Measurements from ENCODE around the gene MYL10.

Gene MYL10

GRCh38 chr7:101582971-101583370 lies 46.1 kb downstream of the MYL10 start:
- Histone ChIP-seq H3K9me3 (ENCODE audit: insufficient read depth, low read depth, low read length) (no peaks in the 10 kb centered on the region), H3K27me3 (ENCODE audit: insufficient read depth, low read length) (no peaks in the 10 kb centered on the region), H3K4me3 (ENCODE audit: low read length) (no peak overlapping the region), H3K27ac (ENCODE audit: low read depth, low read length) (no peak overlapping the region), H3K9ac (ENCODE audit: low read depth, low read length) (no peak overlapping the region), H3K4me1 (ENCODE audit: insufficient read depth, low read length) (peaks cover 6% of the 10 kb centered on the region), H3K36me3 (ENCODE audit: insufficient read depth, low read length) (no peaks in the 10 kb centered on the region)
- 96% methylated on average over 3 of the region's 3 CpGs for WGBS

GRCh38 chr7:101581891-101582290 lies 47.2 kb downstream of the MYL10 start:
- Histone ChIP-seq H3K4me1 (ENCODE audit: insufficient read depth, low read length) (peaks cover 6% of the 10 kb centered on the region), H3K36me3 (ENCODE audit: insufficient read depth, low read length) (no peaks in the 10 kb centered on the region), H3K9ac (ENCODE audit: low read depth, low read length) (no peak overlapping the region), H3K27ac (ENCODE audit: low read depth, low read length) (no peak overlapping the region), H3K27me3 (ENCODE audit: insufficient read depth, low read length) (no peaks in the 10 kb centered on the region), H3K9me3 (ENCODE audit: insufficient read depth, low read depth, low read length) (peaks cover 4% of the 10 kb centered on the region), H3K4me3 (ENCODE audit: low read length) (no peak overlapping the region)
- 85% methylated on average over 10 of the region's 10 CpGs for WGBS

GRCh38 chr7:101580596-101580995 lies 48.5 kb downstream of the MYL10 start:
- Histone ChIP-seq H3K27me3 (ENCODE audit: insufficient read depth, low read length) (no peaks in the 10 kb centered on the region), H3K9me3 (ENCODE audit: insufficient read depth, low read depth, low read length) (peaks cover 7% of the 10 kb centered on the region), H3K4me3 (ENCODE audit: low read length) (no peak overlapping the region), H3K27ac (ENCODE audit: low read depth, low read length) (no peak overlapping the region), H3K36me3 (ENCODE audit: insufficient read depth, low read length) (no peaks in the 10 kb centered on the region), H3K9ac (ENCODE audit: low read depth, low read length) (no peak overlapping the region), H3K4me1 (ENCODE audit: insufficient read depth, low read length) (peaks cover 10% of the 10 kb centered on the region)
- WGBS = 92% methylated on average over 7 of the region's 7 CpGs

GRCh38 chr7:101578552-101578951 lies 50.5 kb downstream of the MYL10 start:
- Histone ChIP-seq H3K9me3 (ENCODE audit: insufficient read depth, low read depth, low read length) (peaks cover 10% of the 10 kb centered on the region), H3K36me3 (ENCODE audit: insufficient read depth, low read length) (no peaks in the 10 kb centered on the region), H3K27ac (ENCODE audit: low read depth, low read length) (no peak overlapping the region), H3K4me1 (ENCODE audit: insufficient read depth, low read length) (peaks cover 21% of the 10 kb centered on the region), H3K4me3 (ENCODE audit: low read length) (no peak overlapping the region), H3K27me3 (ENCODE audit: insufficient read depth, low read length) (no peaks in the 10 kb centered on the region), H3K9ac (ENCODE audit: low read depth, low read length) (no peak overlapping the region)
- 89% methylated on average over 1 of the region's 1 CpG for WGBS

GRCh38 chr7:101576998-101577397 lies 52.1 kb downstream of the MYL10 start:
- peaks cover 20% of the 10 kb centered on the region for H3K4me1 ChIP-seq (ENCODE audit: insufficient read depth, low read length)
- no peaks in the 10 kb centered on the region for H3K27me3 ChIP-seq (ENCODE audit: insufficient read depth, low read length)
- no peak overlapping the region for H3K4me3 ChIP-seq (ENCODE audit: low read length)
- H3K27ac ChIP-seq (ENCODE audit: low read depth, low read length) = no peak overlapping the region
- H3K9ac ChIP-seq (ENCODE audit: low read depth, low read length) = no peak overlapping the region
- H3K9me3 ChIP-seq (ENCODE audit: insufficient read depth, low read depth, low read length) = peaks cover 18% of the 10 kb centered on the region
- H3K36me3 ChIP-seq (ENCODE audit: insufficient read depth, low read length) = no peaks in the 10 kb centered on the region
- WGBS = 99% methylated on average over 3 of the region's 3 CpGs

- peaks cover 21% of the 10 kb centered on the region for H3K9me3 ChIP-seq (ENCODE audit: insufficient read depth, low read depth, low read length)
- peak overlapping the region; percentile 79 for H3K27ac ChIP-seq (ENCODE audit: low read depth, low read length)
- H3K4me3 ChIP-seq (ENCODE audit: low read length) = peak overlapping the region; percentile 20; the same call in 1 of the 2 replicates
- H3K27me3 ChIP-seq (ENCODE audit: insufficient read depth, low read length) = no peaks in the 10 kb centered on the region
- no peaks in the 10 kb centered on the region for H3K36me3 ChIP-seq (ENCODE audit: insufficient read depth, low read length)
- peaks cover 17% of the 10 kb centered on the region for H3K4me1 ChIP-seq (ENCODE audit: insufficient read depth, low read length)
- H3K9ac ChIP-seq (ENCODE audit: low read depth, low read length) = peak overlapping the region; percentile 44
Measured at GRCh38 chr7:101575721-101576120, 53.4 kb downstream of the MYL10 start.

- Histone ChIP-seq H3K4me1 (ENCODE audit: insufficient read depth, low read length) (peaks cover 17% of the 10 kb centered on the region), H3K9ac (ENCODE audit: low read depth, low read length) (peak overlapping the region; percentile 69), H3K9me3 (ENCODE audit: insufficient read depth, low read depth, low read length) (peaks cover 22% of the 10 kb centered on the region), H3K4me3 (ENCODE audit: low read length) (peak overlapping the region; percentile 20; the same call in 1 of the 2 replicates), H3K27ac (ENCODE audit: low read depth, low read length) (peak overlapping the region; percentile 83), H3K27me3 (ENCODE audit: insufficient read depth, low read length) (no peaks in the 10 kb centered on the region), H3K36me3 (ENCODE audit: insufficient read depth, low read length) (no peaks in the 10 kb centered on the region)
- 12% methylated on average over 2 of the region's 2 CpGs for WGBS
Measured at GRCh38 chr7:101575168-101575567, 53.9 kb downstream of the MYL10 start.

- WGBS = 100% methylated on average over 1 of the region's 2 CpGs
- Histone ChIP-seq H3K27me3 (ENCODE audit: insufficient read depth, low read length) (no peaks in the 10 kb centered on the region), H3K4me1 (ENCODE audit: insufficient read depth, low read length) (peaks cover 15% of the 10 kb centered on the region), H3K9ac (ENCODE audit: low read depth, low read length) (no peak overlapping the region), H3K4me3 (ENCODE audit: low read length) (no peak overlapping the region), H3K9me3 (ENCODE audit: insufficient read depth, low read depth, low read length) (peaks cover 21% of the 10 kb centered on the region), H3K36me3 (ENCODE audit: insufficient read depth, low read length) (no peaks in the 10 kb centered on the region), H3K27ac (ENCODE audit: low read depth, low read length) (no peak overlapping the region)
Measured at GRCh38 chr7:101572156-101572555, 56.9 kb downstream of the MYL10 start.

- no peak overlapping the region for H3K27ac ChIP-seq (ENCODE audit: low read depth, low read length)
- no peaks in the 10 kb centered on the region for H3K36me3 ChIP-seq (ENCODE audit: insufficient read depth, low read length)
- no peaks in the 10 kb centered on the region for H3K27me3 ChIP-seq (ENCODE audit: insufficient read depth, low read length)
- 0 out of 2 replicates have a peak, but pooled peaks cover 4% of the 10 kb centered on the region for H3K9me3 ChIP-seq (ENCODE audit: insufficient read depth, low read depth, low read length)
- 90% methylated on average over 6 of the region's 7 CpGs for WGBS
- H3K4me3 ChIP-seq (ENCODE audit: low read length) = no peak overlapping the region
- peaks cover 3% of the 10 kb centered on the region; the same call in 1 of the 2 replicates for H3K4me1 ChIP-seq (ENCODE audit: insufficient read depth, low read length)
- H3K9ac ChIP-seq (ENCODE audit: low read depth, low read length) = no peak overlapping the region
Measured at GRCh38 chr7:101567230-101567629, 61.9 kb downstream of the MYL10 start.

GRCh38 chr7:101565601-101566209 lies 63.4 kb downstream of the MYL10 start:
- Histone ChIP-seq H3K4me1 (ENCODE audit: insufficient read depth, low read length) (peaks cover 3% of the 10 kb centered on the region; the same call in 1 of the 2 replicates), H3K27ac (ENCODE audit: low read depth, low read length) (no peak overlapping the region), H3K4me3 (ENCODE audit: low read length) (no peak overlapping the region), H3K36me3 (ENCODE audit: insufficient read depth, low read length) (no peaks in the 10 kb centered on the region), H3K9ac (ENCODE audit: low read depth, low read length) (no peak overlapping the region), H3K27me3 (ENCODE audit: insufficient read depth, low read length) (no peaks in the 10 kb centered on the region), H3K9me3 (ENCODE audit: insufficient read depth, low read depth, low read length) (0 out of 2 replicates have a peak, but pooled peaks cover under 1% of the 10 kb centered on the region)
- 91% methylated on average over 8 of the region's 8 CpGs for WGBS

GRCh38 chr7:101564778-101565211 lies 64.3 kb downstream of the MYL10 start:
- Histone ChIP-seq H3K27ac (ENCODE audit: low read depth, low read length) (no peak overlapping the region), H3K9ac (ENCODE audit: low read depth, low read length) (no peak overlapping the region), H3K36me3 (ENCODE audit: insufficient read depth, low read length) (no peaks in the 10 kb centered on the region), H3K4me1 (ENCODE audit: insufficient read depth, low read length) (peaks cover 3% of the 10 kb centered on the region; the same call in 1 of the 2 replicates), H3K9me3 (ENCODE audit: insufficient read depth, low read depth, low read length) (no peaks in the 10 kb centered on the region), H3K27me3 (ENCODE audit: insufficient read depth, low read length) (no peaks in the 10 kb centered on the region), H3K4me3 (ENCODE audit: low read length) (no peak overlapping the region)
- WGBS = 47% methylated on average over 16 of the region's 16 CpGs
